SK-N-SH (cell line): Measurements from ENCODE around the gene PRDM10. TPM values are rescaled to one million over a fixed set of nuclear protein-coding genes. Genes with fewer than 3 reads are reported as not detected.
"Not testable (repeated sequence)": the region's sequence is repeated elsewhere in the genome, so short reads cannot be mapped to it uniquely, and the experiment has no call there.

Experiments used
- CTCF ChIA-PET: fragments of 300-600, 350-600 bp; formaldehyde crosslinking; extraction: SDS; loops from one replicate; lab custom pipeline; 2021; lab: Yijun Ruan, JAX
- POLR2A ChIA-PET: fragments of 350-600 bp; sonication (Branson Sonifier 250); formaldehyde crosslinking; extraction: SDS; loops from one replicate; lab custom pipeline; 2020; ENCODE audit warnings: antibody characterized with exemption, inconsistent platforms; lab: Yijun Ruan, JAX
- DNase-seq: peaks from one replicate; pipeline ENCODE4 v3.0.0; 2012
- H2AFZ ChIP-seq: fragments of 200-600 bp; sonication (generic); 2 replicates; pipeline ENCODE4 v1.8.1; 2016; ENCODE audit warnings: antibody characterized with exemption, mild to moderate bottlenecking, low read depth
- H3F3A ChIP-seq: fragments of 200-600 bp; sonication (generic); replicated peaks from 2 replicates; pipeline ENCODE3; 2016; ENCODE audit warnings: antibody characterized with exemption, mild to moderate bottlenecking; ENCODE audit not compliant: insufficient read depth
- H3K27ac ChIP-seq, 2 experiments: fragments of 200-500 bp in 1 of 2; fragments of 200-600 bp in 1 of 2; sonication (Bioruptor generic) in 1 of 2; sonication (generic), shearing (Covaris generic) in 1 of 2; 2 replicates each; pipeline versions ENCODE4 v1.5.1 to v1.6.1; 2014 to 2016; ENCODE audit warnings: low read depth in 2 of 2, inconsistent platforms in 1 of 2, low read length in 1 of 2, mild to moderate bottlenecking in 1 of 2, mixed read lengths in 1 of 2
- H3K27me3 ChIP-seq: fragments of 200-600 bp; sonication (generic), shearing (Covaris generic); 2 replicates; pipeline ENCODE4 v1.6.1; 2016; ENCODE audit warnings: mixed run types; ENCODE audit not compliant: insufficient read depth
- H3K36me3 ChIP-seq, 2 experiments: fragments of 200-500 bp in 1 of 2; fragments of 200-600 bp in 1 of 2; sonication (Bioruptor generic) in 1 of 2; sonication (generic) in 1 of 2; replicated peaks in 1 of 2; 2 replicates each; pipeline versions ENCODE3 to v1.5.1; 2014 to 2016; ENCODE audit warnings: low read length in 1 of 2, mild to moderate bottlenecking in 1 of 2; ENCODE audit not compliant: insufficient read depth in 2 of 2, control insufficient read depth in 1 of 2
- H3K4me1 ChIP-seq, 2 experiments: fragments of 200-500 bp in 1 of 2; fragments of 200-600 bp in 1 of 2; sonication (Bioruptor generic) in 1 of 2; sonication (generic), shearing (Covaris generic) in 1 of 2; 2 replicates each; pipeline versions ENCODE4 v1.5.1 to v1.6.1; 2014 to 2016; ENCODE audit warnings: low read depth in 1 of 2, low read length in 1 of 2, mixed run types in 1 of 2; ENCODE audit not compliant: insufficient read depth in 2 of 2, control insufficient read depth in 1 of 2
- H3K4me2 ChIP-seq: fragments of 200-600 bp; sonication (generic), shearing (Covaris generic); 2 replicates; pipeline ENCODE4 v1.6.1; 2017; ENCODE audit warnings: mixed run types
- H3K4me3 ChIP-seq, 2 experiments: fragments of 200-500 bp in 1 of 2; fragments of 200-600 bp in 1 of 2; sonication (Bioruptor generic) in 1 of 2; sonication (generic), shearing (Covaris generic) in 1 of 2; 2 replicates each; pipeline versions ENCODE4 v1.5.1 to v1.8.1; 2014 to 2016; ENCODE audit warnings: low read depth in 2 of 2, inconsistent platforms in 1 of 2, low read length in 1 of 2, mild to moderate bottlenecking in 1 of 2, mixed read lengths in 1 of 2, moderate library complexity in 1 of 2
- H3K79me2 ChIP-seq: fragments of 200-600 bp; sonication (generic); 2 replicates; pipeline ENCODE4 v1.8.1; 2017; ENCODE audit warnings: mild to moderate bottlenecking; ENCODE audit not compliant: insufficient read depth
- H3K9ac ChIP-seq: fragments of 200-600 bp; sonication (generic); 2 replicates; pipeline ENCODE4 v1.6.1; 2017; ENCODE audit warnings: mixed run types
- H3K9me2 ChIP-seq: fragments of 200-600 bp; sonication (generic); 2 replicates; pipeline ENCODE4 v1.6.1; 2017; ENCODE audit warnings: mixed run types
- H3K9me3 ChIP-seq: fragments of 200-600 bp; sonication (generic); 2 replicates; pipeline ENCODE4 v1.6.1; 2017; ENCODE audit warnings: mixed run types, mild to moderate bottlenecking, moderate library complexity
- H4K20me1 ChIP-seq: fragments of 200-600 bp; sonication (generic); 2 replicates; pipeline ENCODE4 v1.6.1; 2017; ENCODE audit warnings: mild to moderate bottlenecking, mixed run types; ENCODE audit not compliant: insufficient read depth
- CHD2 ChIP-seq: fragments of 150-350 bp; IDR thresholded peaks from 2 replicates; pipeline ENCODE4 v1.6.1; 2018; ENCODE audit warnings: low read length; ENCODE audit not compliant: partially characterized antibody
- EP300 ChIP-seq, 2 experiments: IDR thresholded peaks; 2 replicates each; pipeline versions ENCODE4 v1.4.0 to v1.6.1; 2012; ENCODE audit warnings: borderline replicate concordance in 1 of 2, low read depth in 1 of 2, low read length in 1 of 2
- EZH2phosphoT487 ChIP-seq: fragments of 200-600 bp; sonication (generic); IDR thresholded peaks from 2 replicates; pipeline ENCODE4 v1.6.1; 2017; ENCODE audit warnings: low read depth, mixed run types, mild to moderate bottlenecking, antibody characterized with exemption, moderate library complexity, borderline replicate concordance
- FOSL2 ChIP-seq: IDR thresholded peaks from 2 replicates; pipeline ENCODE4 v1.4.0; 2012; ENCODE audit warnings: low read depth, mild to moderate bottlenecking, moderate library complexity, borderline replicate concordance
- FOXJ3 ChIP-seq: sonication (generic); formaldehyde crosslinking; IDR thresholded peaks from 2 replicates; pipeline ENCODE4 v1.5.1; 2020; ENCODE audit warnings: mild to moderate bottlenecking, missing genetic modification reagents
- FOXM1 ChIP-seq: IDR thresholded peaks from 2 replicates; pipeline ENCODE4 v1.4.0; 2012; ENCODE audit warnings: low read depth, mild to moderate bottlenecking
- GABPA ChIP-seq: IDR thresholded peaks from 2 replicates; pipeline ENCODE4 v1.4.0; 2012; ENCODE audit warnings: low read depth, mild to moderate bottlenecking
- JUND ChIP-seq: IDR thresholded peaks from 2 replicates; pipeline ENCODE4 v1.4.0; 2012
- MXI1 ChIP-seq: IDR thresholded peaks from 2 replicates; pipeline ENCODE4 v1.6.1; 2012; ENCODE audit warnings: mild to moderate bottlenecking, low read depth, low read length, improper control_type of control experiment
- NFIC ChIP-seq: IDR thresholded peaks from 2 replicates; pipeline ENCODE4 v1.4.0; 2012; ENCODE audit warnings: borderline replicate concordance
- NRF1 ChIP-seq: IDR thresholded peaks from 2 replicates; pipeline ENCODE4 v1.6.1; 2012; ENCODE audit warnings: low read depth, mild to moderate bottlenecking, low read length
- RAD21 ChIP-seq: IDR thresholded peaks from 2 replicates; pipeline ENCODE4 v1.6.1; 2012; ENCODE audit warnings: mild to moderate bottlenecking, low read length
- SIN3A ChIP-seq: IDR thresholded peaks from 2 replicates; pipeline ENCODE4 v1.6.1; 2012; ENCODE audit warnings: low read depth, mild to moderate bottlenecking, low read length, moderate library complexity, borderline replicate concordance
- SMC3 ChIP-seq: IDR thresholded peaks from 2 replicates; pipeline ENCODE4 v1.6.1; 2012; ENCODE audit warnings: low read depth, low read length, improper control_type of control experiment
- TCF12 ChIP-seq: IDR thresholded peaks from 2 replicates; pipeline ENCODE4 v1.4.0; 2012
- TEAD4 ChIP-seq: IDR thresholded peaks from 2 replicates; pipeline ENCODE4 v1.4.0; 2012; ENCODE audit warnings: mild to moderate bottlenecking, borderline replicate concordance; ENCODE audit not compliant: insufficient read depth
- YY1 ChIP-seq: IDR thresholded peaks from 2 replicates; pipeline ENCODE4 v1.4.0; 2012; ENCODE audit warnings: low read depth, mild to moderate bottlenecking
- WGBS: methylation state at CpG from one replicate; pipeline ENCODE4 v1.1.6; 2017; ENCODE audit warnings: low lambda C conversion rate; 5-methylcytosine and 5-hydroxymethylcytosine counted together
- polyA plus RNA-seq, 3 experiments: library from polyadenylated mRNA; depleted of rRNA; stranded (reverse); fragments of >200 nt; gene quantifications; 2 replicates each; pipeline ENCODE4 v1.2.3, GENCODE V29; 2012
- TF ChIP-seq, protein P1 (sequence below): fragments of 150-350 bp; IDR thresholded peaks from 2 replicates; pipeline ENCODE4 v1.6.1; 2016; ENCODE audit warnings: mild to moderate bottlenecking, low read depth, low read length
- TF ChIP-seq, protein P2 (sequence below): IDR thresholded peaks from 2 replicates; pipeline ENCODE4 v1.4.0; 2012; ENCODE audit warnings: low read depth, borderline replicate concordance
- TF ChIP-seq, protein P3 (sequence below): IDR thresholded peaks from 2 replicates; pipeline ENCODE4; 2012

PRDM10 gene
- polyA plus RNA-seq, 1 of the 3 experiments (the other 2 are of a cell fraction): 1.9 TPM

DNA sequence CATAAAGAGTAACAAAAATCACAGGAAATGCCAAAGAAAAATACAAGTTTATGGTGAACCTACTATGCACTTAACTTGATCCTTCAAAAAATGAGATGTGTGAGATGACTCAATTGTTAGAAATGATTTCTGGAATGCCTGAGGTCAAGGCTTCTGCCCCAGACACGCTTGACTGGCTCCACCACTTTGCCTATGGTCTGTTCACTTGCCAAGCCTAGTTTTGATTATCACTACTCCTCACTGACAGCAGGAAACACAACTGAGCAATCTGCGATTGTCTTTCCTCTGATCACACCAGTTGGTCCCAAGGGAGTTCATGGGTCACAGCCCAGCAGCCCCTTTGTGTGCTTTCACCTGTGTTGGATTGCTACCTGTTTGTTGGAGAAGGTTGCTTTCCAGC is 20.6 kb upstream of the PRDM10 start:
- Histone ChIP-seq H3K27ac (peak overlapping the region in 1 of 2 experiments; percentile 75; a peak in 2 of 4 replicates), H3K36me3 (no peaks in the 10 kb centered on the region)

DNA sequence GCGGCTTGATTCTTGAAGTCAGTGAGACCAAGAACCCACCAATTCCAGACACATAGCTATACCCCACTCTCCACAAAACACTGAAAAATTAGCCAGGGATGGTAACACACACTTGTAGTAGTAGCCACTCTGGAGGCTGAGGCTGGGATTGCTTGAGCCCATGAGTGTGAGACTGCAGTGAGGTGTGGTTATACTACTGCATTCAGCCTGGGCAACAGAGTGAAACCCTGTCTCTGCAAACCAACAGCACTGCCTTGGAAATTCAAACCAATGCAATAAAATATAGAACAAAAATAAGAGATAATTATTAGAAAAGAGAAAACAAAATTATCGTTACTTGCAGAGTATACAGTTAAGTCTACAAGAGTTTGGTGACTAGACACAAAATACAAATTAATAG is 20.2 kb upstream of the PRDM10 start:
- Histone ChIP-seq H4K20me1 (no peaks in the 10 kb centered on the region), H3K79me2 (no peaks in the 10 kb centered on the region), H3K27me3 (no peaks in the 10 kb centered on the region), H3K27ac (peak overlapping the region in 1 of 2 experiments; percentile 75; a peak in 1 of 4 replicates), H3K9ac (no peak overlapping the region), H3F3A (peaks cover 31% of the 10 kb centered on the region), H3K4me2 (no peak overlapping the region), H3K9me2 (no peaks in the 10 kb centered on the region)
- 97% methylated on average over 2 of the region's 2 CpGs for WGBS
- DNase-seq: no peak
- POLR2A ChIA-PET: no interaction called here
- TF ChIP-seq NRF1 (no peak), YY1 (no peak), CHD2 (no peak), FOXM1 (no peak), TEAD4 (no peak), JUND (no peak), MXI1 (no peak), SIN3A (no peak), FOSL2 (no peak), GABPA (no peak), EZH2phosphoT487 (no peak)
- TF ChIP-seq, protein P1, sequence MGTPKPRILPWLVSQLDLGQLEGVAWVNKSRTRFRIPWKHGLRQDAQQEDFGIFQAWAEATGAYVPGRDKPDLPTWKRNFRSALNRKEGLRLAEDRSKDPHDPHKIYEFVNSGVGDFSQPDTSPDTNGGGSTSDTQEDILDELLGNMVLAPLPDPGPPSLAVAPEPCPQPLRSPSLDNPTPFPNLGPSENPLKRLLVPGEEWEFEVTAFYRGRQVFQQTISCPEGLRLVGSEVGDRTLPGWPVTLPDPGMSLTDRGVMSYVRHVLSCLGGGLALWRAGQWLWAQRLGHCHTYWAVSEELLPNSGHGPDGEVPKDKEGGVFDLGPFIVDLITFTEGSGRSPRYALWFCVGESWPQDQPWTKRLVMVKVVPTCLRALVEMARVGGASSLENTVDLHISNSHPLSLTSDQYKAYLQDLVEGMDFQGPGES: no peak
- TF ChIP-seq, protein P2, sequence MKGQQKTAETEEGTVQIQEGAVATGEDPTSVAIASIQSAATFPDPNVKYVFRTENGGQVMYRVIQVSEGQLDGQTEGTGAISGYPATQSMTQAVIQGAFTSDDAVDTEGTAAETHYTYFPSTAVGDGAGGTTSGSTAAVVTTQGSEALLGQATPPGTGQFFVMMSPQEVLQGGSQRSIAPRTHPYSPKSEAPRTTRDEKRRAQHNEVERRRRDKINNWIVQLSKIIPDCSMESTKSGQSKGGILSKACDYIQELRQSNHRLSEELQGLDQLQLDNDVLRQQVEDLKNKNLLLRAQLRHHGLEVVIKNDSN: no peak
- TF ChIP-seq, all 33 proteins: peak for 0
- H3K9me3 ChIP-seq: no peaks in the 10 kb centered on the region
- no peaks in the 10 kb centered on the region for H3K36me3 ChIP-seq
- peaks cover 0 to 16% of the 10 kb centered on the region in 2 experiments; a peak in 2 of 4 replicates for H3K4me1 ChIP-seq
- CTCF ChIA-PET: interaction anchor here (1.2 kb wide), 1 partner anchor 8 kb away, joined by 3 read pairs; no protein-coding TSS in a partner anchor
- no peak overlapping the region for H3K4me3 ChIP-seq
- H2AFZ ChIP-seq: no peak overlapping the region

More for the DNA sequence above, 20.6 kb upstream of the PRDM10 start:
- Histone ChIP-seq H3K27me3 (no peaks in the 10 kb centered on the region), H3K4me3 (no peak overlapping the region), H2AFZ (no peak overlapping the region), H3K9me3 (no peaks in the 10 kb centered on the region), H4K20me1 (no peaks in the 10 kb centered on the region), H3K4me1 (peaks cover 0 to 16% of the 10 kb centered on the region in 2 experiments; a peak in 2 of 4 replicates), H3K4me2 (peak overlapping the region; percentile 39), H3F3A (peaks cover 31% of the 10 kb centered on the region), H3K79me2 (no peaks in the 10 kb centered on the region), H3K9me2 (no peaks in the 10 kb centered on the region), H3K9ac (no peak overlapping the region)
- CTCF ChIA-PET: no interaction called here
- WGBS: 0% methylated on average over 2 of the region's 2 CpGs
- POLR2A ChIA-PET: no interaction called here
- DNase-seq: no peak
- peak; percentile 62 for TF ChIP-seq TCF12
- TF ChIP-seq SMC3: no peak
- 0 out of 2 replicates have a peak, but pooled peaks have one; percentile 34 for TF ChIP-seq NFIC
- peak in 1 of 2 experiments; percentile 56; a peak in 1 of 4 replicates for TF ChIP-seq EP300 (IDR thresholded peaks at IDR 0.05; ENCODE audit: borderline replicate concordance in 1 of 2, low read depth in 1 of 2, low read length in 1 of 2)
- TF ChIP-seq TEAD4: 0 out of 2 replicates have a peak, but pooled peaks have one; percentile 16
- TF ChIP-seq RAD21: no peak
- no peak for TF ChIP-seq FOXJ3 (CRISPR knock-in tag)
- TF ChIP-seq, protein P3, sequence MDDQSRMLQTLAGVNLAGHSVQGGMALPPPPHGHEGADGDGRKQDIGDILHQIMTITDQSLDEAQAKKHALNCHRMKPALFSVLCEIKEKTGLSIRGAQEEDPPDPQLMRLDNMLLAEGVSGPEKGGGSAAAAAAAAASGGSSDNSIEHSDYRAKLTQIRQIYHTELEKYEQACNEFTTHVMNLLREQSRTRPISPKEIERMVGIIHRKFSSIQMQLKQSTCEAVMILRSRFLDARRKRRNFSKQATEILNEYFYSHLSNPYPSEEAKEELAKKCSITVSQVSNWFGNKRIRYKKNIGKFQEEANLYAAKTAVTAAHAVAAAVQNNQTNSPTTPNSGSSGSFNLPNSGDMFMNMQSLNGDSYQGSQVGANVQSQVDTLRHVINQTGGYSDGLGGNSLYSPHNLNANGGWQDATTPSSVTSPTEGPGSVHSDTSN: peak; percentile 66; the same call in 1 of the 2 replicates
- peak; percentile 33; the same call in 1 of the 2 replicates for TF ChIP-seq FOSL2
- peak; percentile 43; the same call in 1 of the 2 replicates for TF ChIP-seq JUND

DNA sequence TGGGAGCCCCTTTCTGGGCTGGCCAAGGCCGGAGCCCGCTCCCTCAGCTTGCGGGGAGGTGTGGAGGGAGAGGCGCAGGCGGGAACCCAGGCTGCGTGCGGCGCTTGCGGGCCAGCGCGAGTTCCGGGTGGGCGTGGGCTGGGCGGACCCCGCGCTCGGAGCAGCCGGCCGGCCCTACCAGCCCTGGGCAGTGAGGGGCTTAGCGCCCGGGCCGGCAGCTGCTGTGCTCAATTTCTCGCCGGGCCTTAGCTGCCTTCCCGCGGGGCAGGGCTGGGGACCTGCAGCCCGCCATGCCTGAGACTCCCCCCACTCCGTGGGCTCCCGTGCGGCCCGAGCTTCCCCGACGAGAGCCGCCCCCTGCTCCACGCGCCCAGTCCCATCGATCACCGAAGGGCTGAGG is 19.0 kb upstream of the PRDM10 start:
- 96% methylated on average over 19 of the region's 38 CpGs for WGBS
- peaks cover 31% of the 10 kb centered on the region for H3F3A ChIP-seq
- CTCF ChIA-PET: interaction anchor here (1.0 to 1.2 kb wide), 2 partner anchors 9 to 29 kb away, joined by 3 read pairs; no protein-coding TSS in a partner anchor

More for the DNA sequence above, 19.0 kb upstream of the PRDM10 start:
- H3K36me3 ChIP-seq, H3K4me2 ChIP-seq, H3K9ac ChIP-seq, H3K27me3 ChIP-seq, DNase-seq, H3K9me2 ChIP-seq, H2AFZ ChIP-seq, H3K9me3 ChIP-seq, H3K4me3 ChIP-seq, H4K20me1 ChIP-seq, POLR2A ChIA-PET, H3K27ac ChIP-seq, H3K79me2 ChIP-seq: not testable (repeated sequence)
- H3K4me1 ChIP-seq: peaks cover 0 to 16% of the 10 kb centered on the region in 2 experiments; a peak in 2 of 4 replicates
